DMS114 treated with DMSO at 0.1 percent for 48 hours (cell line): ENCODE data around the gene UBE2E3.
"Not testable (repeated sequence)": the region's sequence is repeated elsewhere in the genome, so short reads cannot be mapped to it uniquely, and the experiment has no call there.

Experiments used
- DNase-seq: peaks from one replicate; lab custom pipeline; 2025; ENCODE audit not compliant: unreplicated experiment; lab: John Stamatoyannopoulos, UW

UBE2E3 gene

DNA sequence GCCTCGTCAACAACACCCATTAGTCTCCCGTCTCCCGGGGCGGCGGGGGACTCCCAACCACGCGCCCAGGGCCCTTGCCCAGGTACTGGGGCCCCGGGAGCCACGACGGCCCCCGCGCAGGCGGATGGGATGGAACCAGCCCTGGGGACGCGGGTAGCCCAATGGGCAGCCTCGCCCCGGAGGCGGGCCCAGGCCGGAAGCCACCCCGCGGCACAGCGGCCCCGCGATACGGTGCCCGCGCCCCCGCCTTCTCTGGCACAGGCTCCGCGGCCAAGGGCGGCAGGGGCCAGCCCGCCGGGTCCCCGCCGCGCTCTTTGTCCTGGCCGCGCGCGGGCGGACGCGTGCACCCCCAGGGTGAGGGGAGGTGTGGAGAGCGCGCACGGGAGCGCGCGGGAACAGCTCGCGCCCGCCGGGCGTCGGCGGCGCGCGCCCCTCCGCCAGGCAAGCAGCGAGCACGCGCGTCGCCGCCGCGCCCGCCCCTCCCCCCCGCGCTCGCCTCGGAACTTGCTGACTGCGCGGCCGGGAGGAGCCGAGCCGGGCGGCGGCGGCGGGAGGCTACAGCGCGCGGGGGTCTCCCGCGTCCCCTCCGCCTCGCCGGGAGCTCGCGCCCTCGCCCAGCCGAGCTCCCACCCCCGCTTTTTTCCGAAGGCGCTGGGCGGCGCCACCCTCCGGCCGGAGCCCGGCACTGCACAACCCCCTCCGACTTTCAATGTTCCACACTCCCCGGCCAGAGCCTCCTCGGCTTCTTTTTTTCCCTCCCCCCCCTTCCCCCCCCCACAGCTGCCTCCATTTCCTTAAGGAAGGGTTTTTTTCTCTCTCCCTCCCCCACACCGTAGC lies at the start of gene UBE2E3:
TSS of gene UBE2E3 (plus strand) at position 500 of the 837 bp plus-strand sequence. CDS start 1,438 bp downstream, outside the sequence.
- peak; percentile 30 for DNase-seq

DNA sequence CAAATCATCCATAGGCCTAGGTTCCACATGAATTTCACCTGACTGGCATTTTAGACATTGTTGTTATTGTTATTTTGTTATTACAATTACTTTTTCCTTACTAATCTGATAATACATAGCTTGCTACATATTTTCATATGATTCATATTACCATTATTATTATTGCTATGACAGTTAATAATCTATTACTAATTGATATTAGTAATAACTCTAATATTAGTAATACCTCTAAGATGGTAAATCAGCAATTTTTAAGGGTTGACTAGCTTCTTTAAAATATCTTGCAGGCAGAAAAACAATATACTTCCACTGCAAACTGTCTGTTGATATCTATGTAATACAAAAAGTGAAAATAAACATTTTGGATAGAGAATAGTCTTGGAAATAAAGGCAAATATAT lies 48.6 kb upstream of the UBE2E3 start:
- no peak for DNase-seq

DNA sequence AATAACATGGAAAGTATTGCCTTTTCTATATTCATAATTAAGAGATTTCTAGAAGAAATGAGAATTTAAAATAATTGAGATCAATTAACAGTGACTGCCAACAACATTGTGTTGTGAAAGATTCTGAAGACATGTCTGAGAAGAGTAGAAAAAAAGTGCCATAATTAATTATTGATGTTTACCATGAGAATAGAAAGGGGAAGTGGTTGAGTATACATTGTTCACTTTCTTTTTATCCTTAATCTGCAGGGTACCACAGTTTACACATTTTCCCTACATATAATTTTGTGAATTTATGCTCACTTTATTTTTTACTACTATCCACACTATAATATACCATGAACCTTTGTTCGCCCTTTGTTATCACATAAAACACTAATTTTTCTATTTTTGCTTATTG lies 47.1 kb upstream of the UBE2E3 start:
- DNase-seq: no peak

DNA sequence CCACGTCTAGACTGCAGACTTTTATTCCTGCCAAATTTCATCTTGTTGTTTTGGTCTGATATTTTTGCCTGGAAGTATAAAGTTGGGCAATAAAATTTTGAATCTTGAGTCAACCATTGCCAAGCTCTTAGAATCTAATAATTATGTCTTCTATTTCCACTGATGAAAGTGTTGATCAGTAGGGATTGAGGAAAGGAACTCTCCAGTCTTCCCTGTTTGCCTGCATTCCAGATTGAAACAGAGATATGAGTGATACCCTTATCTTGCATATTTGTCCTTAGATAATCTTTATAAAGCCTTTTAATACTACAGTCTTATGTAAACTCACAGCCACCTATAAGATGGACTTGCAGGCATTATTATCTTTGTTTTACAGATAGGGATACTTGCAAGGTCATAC lies 45.5 kb upstream of the UBE2E3 start:
- no peak for DNase-seq

DNA sequence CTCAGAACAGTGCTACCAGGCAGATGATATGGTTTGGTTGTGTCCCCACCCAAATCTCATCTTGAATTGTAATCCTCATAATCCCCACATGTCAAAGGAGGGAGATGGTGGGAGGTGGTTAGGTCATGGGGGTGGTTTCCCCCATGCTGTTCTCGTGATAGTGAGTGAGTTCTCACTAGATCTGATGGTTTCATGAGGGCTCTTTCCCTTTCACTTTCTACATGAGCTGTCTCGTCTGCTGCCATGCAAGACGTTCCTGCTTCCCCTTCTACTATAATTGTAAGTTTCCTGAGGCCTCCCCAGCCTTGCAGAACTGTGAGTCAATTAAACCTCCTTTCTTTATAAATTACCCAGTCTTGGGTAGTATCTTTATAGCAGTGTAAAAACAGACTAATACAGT lies 42.9 kb upstream of the UBE2E3 start:
- not testable (repeated sequence) for DNase-seq

DNA sequence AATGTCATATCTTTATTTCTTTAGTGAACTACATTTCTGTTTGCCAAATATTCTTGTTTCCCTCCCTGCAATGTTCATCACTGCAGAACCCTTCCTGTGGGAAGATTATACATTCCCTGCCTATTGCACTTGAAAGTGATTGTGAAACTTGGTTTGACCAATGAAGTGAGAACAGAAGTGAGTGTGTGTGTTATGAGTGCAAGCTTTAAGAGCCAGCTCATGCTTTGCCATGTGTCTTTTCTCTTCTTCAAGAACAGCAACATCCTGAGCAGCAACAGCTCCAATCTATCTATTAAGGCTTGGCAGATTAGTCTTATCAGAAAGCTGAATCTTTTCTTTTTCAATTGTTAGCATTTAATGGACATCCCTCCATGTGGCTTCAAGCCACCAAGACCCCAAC lies 42.0 kb upstream of the UBE2E3 start:
- DNase-seq: no peak

DNA sequence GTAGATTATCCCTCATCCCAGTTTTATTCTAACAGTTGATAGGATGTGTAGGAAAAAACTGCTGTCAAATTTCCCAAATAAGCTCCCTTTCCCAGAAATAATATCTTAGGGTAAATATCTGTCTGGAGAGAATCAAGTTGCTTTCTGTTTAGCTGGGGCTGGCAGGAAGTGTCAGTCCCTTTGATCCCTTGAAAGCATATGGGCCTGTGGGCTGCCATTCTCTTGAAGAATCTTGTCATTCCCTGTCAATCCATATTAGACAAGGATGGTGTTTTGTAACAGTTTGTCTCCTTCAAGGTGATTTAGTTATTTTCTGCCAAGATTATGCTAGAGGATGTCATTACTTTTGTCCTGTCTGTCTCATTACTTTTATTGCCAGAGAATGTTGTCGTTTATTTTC lies 37.1 kb upstream of the UBE2E3 start:
- no peak for DNase-seq

DNA sequence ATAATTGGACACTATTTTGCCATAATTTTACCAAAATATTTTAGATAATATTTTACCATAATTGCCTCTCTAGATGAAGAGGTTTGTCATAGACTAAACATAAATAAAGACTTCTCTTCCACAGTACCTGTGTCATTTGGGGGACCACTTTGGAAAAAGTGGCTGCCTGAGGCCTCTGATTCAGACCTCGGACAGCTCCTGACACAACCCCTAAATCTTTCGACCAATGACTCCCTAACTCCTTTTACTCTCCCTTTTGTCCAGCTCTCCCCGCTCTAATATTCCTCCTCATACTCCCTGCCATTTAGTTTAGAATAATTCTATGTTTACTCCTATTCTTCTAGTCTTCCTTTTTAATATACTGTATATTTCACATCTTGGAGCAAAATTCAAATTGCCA lies 36.0 kb upstream of the UBE2E3 start:
- DNase-seq: no peak

DNA sequence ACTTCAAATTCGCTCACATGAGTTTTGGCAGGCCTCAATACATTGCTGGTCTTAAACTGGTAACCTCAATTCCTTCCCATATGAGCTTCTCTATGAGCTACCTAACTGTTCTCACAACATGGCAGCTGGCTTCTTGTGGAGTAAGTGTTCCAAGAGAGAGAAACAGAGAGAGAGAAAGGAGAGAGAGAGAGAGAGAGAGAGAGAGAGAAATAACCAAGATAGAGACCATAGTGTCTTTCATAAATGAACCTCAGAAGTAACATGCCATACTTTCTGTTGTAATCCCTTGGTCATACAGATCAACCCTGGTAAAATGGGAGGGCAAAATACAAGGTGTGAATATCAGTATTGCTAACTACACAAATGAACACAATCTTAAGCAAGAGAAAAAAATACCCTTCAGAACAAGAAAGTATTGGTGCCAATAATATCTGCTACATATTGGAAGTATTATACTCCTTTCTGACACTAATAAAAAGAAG lies 33.2 kb upstream of the UBE2E3 start:
- DNase-seq: no peak

DNA sequence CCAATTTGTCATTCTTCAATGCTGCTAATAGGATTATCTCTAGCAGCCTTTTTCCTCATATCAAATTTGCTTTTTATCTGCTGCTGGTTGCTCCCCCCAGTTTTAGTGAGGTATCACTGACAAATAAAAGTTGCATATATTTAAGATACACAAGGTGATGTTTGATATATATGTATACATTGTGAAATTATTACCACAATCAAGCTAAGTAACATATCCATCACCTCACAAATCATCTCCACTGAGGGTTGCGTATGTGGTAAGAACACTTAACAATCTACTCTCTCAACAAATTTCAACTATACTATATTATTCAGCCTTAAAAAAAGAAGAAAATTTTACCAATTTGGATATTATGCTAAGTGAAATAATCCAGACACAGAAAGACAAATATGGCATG lies 30.5 kb upstream of the UBE2E3 start:
- no peak for DNase-seq

DNA sequence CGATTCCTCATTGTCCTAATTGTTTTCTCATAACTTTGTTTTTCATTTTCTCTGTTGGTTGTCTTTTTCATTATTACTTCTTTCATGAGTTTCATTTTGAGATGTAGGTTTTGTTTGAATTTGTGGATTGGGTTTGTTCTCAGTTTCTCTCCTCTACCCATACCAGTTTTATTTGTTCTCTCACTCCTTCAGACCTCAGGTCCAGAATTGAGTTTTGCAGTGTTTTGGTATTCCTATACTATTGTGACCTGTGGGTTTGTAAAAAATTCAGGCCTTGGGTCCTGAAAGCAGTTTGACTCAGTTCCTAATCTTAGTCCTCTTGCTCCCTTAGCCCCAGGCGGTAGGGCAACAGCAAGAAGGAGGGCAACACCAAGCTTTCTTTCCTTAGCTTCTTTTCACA lies 28.3 kb upstream of the UBE2E3 start:
- DNase-seq: no peak

DNA sequence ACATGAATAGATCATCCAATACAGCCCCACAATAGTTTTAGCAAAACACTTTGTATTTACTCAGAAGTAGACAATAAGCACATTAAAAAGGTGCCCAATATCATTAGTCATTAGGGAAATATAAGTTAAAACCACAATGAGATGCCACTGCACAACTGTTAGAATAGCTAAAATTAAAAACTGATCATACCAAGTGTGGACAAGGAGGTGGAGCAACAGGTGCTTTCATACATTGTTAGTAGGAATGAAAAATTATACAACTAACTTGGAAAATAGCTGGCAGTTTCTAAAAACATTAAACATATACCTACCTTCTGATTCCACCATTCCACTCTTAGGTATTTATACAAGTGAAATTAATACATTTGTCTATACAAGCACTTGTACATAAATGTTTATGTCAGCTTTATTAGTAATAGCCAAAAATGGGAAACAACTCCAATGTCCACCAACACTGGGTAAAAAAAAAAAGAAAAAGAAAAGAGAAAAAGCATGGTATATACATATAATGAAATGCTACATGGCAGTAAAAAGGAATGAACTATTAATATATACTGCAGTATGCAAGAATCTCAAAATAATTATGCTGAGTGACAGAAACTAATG lies 27.6 kb upstream of the UBE2E3 start:
- DNase-seq: no peak

DNA sequence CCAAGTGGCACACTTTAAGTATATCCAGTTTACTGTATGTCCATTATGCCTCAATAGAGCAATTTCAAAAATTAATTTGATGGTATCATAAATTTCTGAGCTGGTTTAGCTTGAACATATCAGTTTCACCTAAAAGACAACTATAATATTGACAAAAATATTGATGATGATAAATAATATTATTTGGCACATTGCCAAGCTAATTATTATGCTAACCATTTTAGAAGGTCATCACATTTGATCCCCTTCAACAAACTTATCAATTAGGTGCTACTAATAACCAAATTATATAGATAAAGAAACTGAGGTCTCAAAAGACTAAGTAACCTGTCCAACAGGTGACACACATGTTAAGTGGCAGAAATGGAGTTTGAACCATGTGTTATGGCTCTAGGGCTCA lies 26.9 kb upstream of the UBE2E3 start:
- no peak for DNase-seq

DNA sequence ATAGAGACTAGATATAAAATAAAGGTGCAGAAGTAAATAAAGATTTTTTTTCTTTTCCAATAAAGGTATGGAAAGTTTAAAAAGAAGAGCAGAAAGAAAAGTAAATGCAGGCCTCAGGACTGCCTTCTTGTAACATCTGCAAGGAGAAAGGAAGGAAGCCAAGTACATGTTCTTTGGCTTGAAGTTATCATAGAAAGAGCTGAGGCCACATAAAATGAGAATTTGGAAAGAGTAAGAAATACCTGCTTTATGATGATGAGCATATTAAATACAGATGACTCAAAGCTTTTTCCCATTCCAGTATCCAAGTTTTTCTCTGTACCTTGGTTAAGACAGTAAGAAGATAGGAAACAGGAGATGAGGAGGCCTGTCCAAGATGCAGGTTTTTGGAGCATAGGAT lies 25.3 kb upstream of the UBE2E3 start:
- no peak for DNase-seq

DNA sequence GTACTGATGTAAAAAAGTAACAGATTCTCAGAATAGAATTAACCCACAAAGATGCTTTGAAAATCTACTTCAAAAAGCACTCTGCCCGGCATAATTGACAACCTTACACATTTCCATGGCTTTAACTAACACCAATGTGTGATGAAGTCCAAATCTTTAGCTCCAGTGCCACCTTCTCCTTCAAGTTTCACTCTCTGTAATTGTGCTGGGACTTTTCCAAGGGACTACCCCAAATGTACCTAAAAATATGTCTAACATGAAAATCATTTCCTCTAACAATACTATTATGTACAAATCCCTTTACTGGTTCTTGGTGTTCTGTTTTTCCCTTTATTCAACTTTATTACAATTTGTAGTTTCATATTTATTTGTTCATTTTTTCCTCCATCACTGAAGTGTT lies 20.6 kb upstream of the UBE2E3 start:
- DNase-seq: no peak

DNA sequence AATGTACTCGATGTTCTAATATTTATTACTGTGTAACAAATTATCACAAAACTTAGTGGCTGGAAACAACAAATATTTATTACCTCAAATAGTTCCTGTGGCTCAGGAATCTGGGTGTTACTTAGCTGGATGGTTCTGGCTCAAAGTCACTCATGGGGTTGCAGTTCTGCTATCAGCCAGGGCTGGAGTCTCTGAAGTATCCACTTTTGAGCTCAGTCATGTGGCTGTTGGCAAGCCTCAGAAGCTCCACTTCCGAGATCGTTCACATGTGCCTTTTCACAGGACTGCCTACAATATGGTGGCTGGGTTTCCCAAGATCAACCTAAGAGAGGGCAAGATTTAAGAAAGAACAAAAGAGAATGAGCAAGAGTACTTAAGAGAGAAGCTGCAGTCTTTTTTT lies 19.4 kb upstream of the UBE2E3 start:
- no peak for DNase-seq

DNA sequence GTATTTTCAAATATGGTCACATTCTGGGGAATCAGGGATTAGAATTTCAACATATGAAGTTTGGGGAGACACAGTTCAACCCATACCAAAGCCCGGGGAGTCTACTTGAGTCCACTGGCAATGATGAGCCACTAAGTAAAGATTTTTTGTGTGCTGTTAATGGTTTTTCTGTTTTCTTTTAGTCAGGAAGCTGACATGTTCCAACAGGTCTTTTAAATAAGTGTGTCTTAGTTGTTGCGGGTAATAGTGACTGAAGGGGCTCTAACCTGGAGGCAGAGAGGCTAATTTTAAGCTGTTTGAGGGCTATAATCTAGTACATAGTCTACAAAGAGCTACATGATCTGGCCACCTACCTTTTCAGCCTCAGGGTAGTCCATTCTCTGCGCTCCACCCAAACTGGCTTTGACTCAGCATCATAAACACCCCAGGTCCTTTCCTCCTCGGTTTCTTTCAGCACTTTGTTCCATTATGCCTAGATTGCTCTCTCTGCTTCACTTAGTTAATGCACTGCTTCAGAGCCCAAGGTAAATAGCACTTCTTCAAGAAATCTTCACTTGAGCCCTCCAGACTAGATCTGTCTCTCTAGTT lies 17.6 kb upstream of the UBE2E3 start:
- DNase-seq: no peak

DNA sequence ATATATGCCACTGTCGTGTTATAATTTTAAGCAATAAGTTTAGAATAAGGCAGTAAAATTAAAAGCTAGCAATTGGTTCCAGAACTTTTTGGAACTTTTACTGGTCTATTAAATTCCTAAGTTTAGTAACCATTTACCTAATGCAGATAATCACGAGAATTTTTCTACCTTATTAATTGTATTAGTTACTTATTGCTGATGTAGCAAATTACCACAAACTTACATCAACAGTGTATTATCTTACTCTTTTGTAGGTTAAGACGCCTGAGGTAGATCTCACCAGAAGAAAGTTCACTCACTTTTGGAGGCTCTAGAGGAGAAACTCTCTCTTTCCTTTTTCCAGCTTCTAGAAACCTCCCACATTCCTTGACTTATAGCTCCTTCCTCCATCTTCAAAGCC lies 14.0 kb upstream of the UBE2E3 start:
- no peak for DNase-seq

DNA sequence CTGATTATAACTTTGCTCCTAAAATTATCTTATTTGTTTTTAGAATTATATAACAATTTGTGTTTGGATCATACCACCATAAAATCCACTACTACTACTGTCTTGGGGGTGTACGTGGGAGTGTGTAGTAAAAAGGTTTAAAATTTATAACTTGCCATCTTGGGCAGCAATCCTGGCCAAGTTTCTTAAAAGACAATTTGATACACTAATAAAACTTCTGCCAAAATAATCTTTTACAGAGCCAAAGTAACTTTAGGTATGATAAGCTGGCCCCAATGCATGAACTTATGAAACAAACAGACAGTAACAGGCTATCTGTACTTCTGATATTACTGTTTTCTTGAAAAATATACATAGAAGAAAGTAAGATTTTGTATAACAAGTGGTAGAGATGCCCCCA lies 11.3 kb upstream of the UBE2E3 start:
- DNase-seq: no peak

DNA sequence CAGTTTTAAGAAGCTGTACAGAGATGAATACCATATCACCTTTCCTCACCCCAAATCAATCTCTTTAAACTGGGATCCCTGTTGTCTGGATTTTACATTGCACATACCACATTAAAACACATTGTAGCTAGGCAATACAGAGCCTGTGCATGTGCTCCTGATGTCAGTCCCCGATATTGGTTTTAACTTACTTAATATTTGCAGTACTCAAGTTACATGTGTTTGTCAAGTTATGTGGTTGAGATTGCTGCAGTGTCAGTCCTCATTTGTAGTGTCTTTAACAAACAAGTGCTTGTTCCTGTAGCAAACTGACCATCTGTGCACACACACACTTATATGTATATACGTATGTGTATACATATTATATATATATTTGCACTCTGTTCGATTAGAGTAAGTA lies 10.4 kb upstream of the UBE2E3 start:
- DNase-seq: no peak

DNA sequence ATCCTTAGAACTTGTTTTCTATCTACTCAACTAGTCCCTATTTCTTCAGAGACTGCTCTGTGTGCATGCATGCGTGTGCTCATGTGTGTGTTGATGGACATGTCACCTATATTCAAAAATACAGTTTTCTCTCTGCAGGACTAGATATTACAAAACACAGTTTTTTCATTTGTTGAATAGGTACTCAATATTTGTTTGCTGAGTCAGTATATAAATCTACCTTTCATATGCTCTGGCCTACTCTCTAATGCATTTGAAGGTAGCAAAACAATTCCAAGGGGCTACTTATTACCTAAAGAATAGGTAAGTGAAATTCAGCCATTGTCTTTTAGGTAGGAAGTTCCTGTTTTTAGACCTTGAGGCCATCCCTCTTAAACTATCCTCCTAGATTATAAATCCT lies 8.6 kb upstream of the UBE2E3 start:
- DNase-seq: no peak

DNA sequence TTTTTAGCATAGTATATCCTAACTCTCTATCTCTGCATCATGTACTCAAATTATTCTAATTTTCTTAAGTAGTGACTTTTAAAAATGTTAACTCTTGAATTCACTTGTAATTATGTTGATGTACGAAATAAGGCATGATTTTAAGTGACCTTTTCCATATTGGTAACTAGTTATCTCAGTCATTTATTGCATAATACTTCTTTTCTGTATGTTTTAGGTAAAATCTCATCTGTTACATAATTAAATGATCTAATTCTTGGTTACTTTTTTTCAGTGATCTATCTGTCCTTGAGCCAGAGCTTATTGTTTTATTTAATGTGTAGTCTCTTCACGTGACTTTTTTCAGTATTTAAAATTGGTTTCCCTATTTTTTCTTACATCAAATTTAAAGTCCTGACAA lies 4.8 kb upstream of the UBE2E3 start:
- no peak for DNase-seq
